NCI-H1048 (cell line): ENCODE data around the gene WRAP53.

Experiments
- DNase-seq: peaks from one replicate; lab custom pipeline; 2025; lab: John Stamatoyannopoulos, UW

WRAP53 gene

DNA sequence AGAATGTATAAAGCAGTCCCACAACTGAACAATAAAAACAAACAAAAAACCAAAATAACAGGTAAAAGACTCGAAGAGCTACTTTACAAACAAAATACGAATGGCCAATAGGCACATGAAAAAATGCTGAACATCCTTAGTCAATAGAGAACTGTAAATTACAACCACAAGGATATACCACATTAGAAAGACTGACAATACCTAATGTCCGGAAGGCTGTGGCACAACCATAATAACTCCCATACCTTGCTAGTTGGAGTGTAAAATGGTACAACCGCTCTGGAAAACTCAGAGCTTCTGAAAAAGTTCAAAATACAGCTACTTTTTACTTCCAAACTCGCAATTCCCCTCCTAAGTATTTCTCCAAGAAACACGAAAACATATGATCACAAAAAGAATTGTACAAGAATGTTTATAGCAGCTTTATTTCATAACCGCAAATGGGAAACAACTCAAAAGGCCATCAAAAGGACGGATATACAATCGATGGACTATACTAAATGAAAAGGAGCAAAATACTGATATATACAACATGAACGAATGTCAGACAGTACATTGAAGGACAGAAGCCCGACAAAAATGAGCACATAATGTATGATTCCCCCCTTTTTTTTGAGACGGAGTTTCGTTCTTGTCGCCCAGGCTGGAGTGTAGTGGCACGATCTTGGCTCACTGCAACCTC, 3.3 kb upstream of the WRAP53 start:
- DNase-seq: no peak

DNA sequence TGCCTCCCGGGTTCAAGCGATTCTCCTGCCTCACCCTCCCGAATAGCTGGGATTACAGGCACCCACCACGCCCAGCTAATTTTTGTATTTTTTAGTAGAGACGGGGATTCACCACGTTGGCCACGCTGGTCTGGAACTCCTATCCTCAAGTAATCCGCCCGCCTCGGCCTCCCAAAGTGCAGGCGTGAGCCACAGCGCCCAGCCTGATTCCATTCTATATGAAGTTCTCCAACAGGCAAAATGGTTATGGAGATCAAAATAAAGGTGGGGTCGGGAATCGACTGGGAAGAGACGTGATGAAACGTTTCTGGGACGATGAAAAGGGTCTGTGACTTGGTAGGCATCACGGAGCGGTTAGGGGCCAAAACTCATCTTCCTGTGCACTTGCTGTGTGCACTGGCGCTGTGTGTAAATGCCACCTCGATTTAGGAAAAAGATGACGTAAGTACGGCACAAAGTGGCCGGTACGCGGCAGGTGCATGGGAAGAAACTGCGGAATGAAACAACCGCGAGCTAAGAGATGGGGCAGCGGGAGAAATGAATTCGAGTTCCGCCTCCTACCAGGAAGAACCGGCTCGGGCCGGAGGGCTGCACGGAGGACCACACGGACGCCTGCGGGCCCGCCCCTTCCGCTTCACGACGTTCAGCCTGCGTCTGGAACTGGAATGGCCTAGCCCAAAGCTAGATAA, 2.6 kb upstream of the WRAP53 start:
- peak; percentile 85 for DNase-seq

DNA sequence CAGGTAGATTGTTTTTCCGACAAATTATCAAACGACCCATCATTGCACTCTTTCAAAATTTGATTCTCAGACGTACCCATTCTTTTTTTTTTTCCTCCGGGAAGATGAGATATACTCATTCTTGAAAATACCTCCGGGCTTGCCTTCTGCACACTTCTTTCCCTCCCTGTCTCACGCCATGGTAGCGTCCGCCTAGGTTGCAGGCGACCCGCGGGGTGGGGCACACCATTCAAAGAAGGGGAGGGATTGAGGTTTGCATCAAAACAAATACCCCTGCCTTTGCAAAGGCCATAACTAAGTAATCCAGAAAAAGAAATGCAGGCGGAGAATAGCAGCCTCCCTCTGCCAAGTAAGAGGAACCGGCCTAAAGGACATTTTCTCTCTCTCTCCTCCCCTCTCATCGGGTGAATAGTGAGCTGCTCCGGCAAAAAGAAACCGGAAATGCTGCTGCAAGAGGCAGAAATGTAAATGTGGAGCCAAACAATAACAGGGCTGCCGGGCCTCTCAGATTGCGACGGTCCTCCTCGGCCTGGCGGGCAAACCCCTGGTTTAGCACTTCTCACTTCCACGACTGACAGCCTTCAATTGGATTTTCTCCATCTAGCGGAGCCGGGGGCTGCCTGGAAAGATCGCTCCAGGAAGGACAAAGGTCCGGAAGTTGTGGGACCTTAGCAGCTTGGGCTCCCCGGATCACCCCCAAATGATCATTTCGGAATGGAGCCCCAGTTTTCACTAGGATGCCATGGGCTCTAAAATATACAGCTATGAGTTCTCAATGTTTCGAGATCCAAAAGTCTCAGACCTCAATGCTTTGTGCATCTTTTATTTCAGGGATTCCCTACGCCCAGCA, 1.8 kb upstream of the WRAP53 start:
- DNase-seq: peak; percentile 76

DNA sequence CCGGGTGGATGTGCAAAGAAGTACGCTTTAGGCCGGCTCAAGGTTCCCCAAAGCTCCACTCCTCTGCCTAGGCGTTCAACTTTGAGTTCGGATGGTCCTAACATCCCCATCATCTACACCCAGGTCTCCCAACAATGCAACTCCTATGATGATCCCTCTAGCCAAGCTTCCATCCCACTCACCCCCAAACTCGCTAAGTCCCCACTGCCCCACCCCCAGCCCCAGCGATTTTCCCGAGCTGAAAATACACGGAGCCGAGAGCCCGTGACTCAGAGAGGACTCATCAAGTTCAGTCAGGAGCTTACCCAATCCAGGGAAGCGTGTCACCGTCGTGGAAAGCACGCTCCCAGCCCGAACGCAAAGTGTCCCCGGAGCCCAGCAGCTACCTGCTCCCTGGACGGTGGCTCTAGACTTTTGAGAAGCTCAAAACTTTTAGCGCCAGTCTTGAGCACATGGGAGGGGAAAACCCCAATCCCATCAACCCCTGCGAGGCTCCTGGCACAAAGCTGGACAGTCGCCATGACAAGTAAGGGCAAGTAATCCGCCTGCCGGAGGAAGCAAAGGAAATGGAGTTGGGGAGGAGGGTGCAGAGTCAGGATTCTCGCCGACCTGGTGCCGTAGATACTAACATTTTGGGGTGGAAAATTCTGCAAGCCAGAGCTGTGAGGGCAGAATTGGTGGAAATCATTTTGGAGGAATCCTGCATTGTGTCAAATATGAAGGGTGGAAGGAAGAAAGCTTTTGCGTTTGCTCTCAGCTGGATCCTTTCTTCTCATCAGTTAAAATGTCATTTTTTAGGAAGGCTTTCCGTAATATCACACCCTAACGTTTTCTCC, 987 bp upstream of the WRAP53 start, which contains the start of gene TP53:
TSS of gene TP53 (minus strand) at position 419 of the 836 bp plus-strand sequence. CDS start 10,896 bp downstream, outside the sequence.
- DNase-seq: peak; percentile 79

DNA sequence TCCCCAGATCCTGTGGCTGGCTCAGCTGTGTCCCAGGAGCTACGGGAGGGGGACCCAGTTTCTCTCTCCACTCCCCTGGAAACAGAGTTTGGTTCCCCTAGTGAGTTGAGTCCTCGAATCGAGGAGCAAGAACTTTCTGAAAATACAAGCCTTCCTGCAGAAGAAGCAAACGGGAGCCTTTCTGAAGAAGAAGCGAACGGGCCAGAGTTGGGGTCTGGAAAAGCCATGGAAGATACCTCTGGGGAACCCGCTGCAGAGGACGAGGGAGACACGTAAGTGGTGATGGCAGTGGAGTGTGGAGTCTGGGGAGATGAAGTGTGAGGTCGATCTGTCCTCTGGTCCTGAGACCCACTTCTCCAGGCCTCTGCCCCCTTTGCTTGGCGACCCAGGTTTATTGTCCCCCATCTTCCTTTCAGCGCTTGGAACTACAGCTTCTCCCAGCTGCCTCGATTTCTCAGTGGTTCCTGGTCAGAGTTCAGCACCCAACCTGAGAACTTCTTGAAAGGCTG, 585 bp downstream of the WRAP53 start:
- DNase-seq: no peak

DNA sequence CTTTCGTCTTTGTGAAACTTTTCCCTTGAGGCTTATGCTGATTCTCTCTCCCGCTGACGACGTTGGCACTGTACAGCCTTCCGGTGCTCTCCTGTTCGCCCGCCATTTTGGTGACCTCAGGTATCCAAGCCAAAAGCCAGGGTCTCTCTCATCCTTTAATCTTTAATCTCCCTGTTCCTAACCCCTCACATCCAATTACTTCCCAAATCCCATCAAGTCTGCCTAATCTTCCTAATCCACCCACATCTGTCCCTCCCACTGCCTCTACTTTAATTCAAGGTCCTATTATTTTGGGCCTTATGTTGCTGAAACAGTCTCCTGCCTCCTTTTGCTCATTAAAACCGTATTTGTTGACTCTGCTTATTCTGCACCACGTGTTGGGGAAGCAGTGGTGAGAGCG, 7.3 kb downstream of the WRAP53 start:
- DNase-seq: no peak

DNA sequence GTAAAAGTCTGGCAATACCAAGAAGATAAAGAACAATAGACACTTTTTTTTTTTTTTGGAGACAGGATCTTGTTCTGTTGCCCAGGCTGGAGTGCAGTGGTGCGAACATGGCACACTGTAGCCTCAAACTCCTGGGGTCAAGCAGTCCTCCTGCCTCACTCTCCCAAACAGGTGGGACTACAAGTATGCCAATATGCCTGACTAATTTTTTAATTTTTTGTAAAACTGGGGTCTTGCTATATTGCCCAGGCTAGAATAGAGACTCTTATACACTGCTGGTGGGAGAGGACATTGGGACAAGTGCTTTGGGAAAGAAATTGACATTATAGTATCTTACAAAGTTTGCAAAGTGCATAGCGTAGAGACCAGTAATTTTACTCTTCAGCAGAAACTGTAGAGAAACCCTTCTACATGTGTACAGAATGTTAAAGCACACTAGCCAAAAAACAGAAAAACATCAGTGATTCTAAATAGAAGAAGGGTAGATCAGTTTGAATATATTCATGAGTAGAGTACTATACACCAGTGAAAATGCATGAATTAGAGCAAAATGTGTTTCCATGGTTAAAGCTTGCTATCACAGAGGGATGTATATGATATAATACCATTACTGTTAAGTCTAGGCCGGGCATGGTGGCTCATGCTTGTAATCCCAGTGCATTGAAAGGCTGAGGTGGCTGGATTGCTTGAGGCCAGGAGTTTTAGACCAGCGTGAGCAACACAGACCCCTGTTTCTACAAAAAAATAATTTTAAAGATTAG, 9.7 kb downstream of the WRAP53 start:
- no peak for DNase-seq

DNA sequence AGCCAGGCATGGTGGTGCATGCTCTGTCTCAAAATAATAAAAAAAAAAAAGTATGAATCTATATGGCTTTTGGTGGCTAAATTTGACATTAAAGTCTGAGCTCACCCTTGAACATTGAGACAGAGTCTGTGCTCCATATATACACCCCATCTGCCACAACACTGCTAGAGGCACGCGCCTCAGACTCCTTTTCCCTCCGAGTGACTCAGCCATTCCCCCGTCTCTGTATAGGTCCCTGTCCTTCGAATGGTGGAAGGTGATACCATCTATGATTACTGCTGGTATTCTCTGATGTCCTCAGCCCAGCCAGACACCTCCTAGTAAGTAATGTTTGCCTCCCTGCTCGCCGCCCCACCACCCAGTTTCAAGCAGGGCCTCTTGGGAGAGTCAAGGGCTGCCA, 12.2 kb downstream of the WRAP53 start:
- no peak for DNase-seq

DNA sequence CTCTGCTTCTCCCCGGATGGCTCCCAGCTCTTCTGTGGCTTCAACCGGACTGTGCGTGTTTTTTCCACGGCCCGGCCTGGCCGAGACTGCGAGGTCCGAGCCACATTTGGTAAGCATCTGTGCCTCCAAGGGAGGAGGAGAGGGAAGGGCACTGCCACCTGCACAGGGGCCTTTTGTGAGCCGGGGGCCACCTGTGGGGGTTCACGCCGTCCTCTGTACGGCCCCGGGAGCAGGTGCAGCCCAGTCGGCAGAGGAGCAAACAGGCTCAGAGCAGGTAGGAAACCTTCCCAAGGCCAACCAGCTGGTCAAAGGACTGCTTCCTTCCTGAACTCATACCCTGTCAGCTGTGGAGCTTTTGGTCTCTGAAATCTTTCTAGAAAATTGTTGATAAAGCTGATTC, 13.4 kb downstream of the WRAP53 start:
- no peak for DNase-seq

DNA sequence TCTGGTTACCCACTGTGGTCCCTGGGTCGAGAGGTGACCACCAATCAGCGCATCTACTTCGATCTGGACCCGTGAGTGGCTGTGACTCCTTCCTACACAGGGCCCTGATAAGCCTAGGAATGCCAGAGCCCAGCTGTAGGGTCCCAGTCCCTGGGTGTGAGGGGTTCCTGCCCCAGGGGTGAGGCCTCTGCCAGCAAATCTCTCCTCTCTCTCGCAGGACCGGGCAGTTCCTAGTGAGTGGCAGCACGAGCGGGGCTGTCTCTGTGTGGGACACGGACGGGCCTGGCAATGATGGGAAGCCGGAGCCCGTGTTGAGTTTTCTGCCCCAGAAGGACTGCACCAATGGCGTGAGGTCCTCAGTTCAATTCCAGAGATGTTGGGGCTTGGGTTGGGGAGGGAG, 14.5 kb downstream of the WRAP53 start:
- no peak for DNase-seq

DNA sequence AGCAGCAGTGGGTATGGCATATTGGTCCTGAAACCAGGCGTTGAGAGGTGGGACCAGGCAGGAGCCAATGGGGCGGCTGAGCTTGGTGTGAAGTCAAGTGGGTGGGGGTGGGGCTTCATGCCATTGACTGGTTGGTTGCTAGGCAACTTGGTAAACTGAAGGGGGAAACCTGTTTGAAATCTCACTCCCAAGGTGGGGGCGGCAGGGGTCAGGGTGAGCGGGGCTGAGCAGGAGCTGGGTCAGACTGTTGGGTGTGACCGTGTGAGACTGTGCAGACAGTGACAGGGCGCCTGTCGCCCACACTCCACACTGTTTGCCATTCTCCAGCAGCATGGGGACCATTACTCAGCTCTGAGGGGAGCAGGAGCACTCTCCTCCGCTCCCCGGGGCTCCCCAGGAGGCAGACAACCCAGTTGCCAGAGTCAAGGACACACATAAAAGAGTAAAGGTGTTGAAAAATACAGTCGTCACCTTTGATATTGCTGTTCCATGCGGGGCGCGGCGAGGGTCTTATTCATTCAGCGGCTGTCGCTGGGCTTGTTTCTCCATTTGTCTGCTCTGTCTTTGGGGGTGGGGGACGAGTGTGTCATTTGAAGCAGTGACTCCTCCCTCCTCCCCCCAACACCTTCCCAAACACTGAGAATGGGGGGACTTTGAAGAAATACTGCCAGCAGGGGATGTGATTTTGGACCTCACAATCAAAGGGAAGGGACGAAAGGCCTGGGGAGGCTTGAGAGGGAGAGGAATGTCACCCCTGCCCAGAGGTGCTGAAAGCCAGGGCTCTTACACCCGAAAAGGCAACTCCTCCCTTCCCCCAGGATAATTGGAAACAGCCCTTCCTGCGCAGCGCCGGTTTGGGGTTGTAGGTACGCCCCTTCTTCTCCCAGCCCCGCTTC, 15.6 kb downstream of the WRAP53 start:
- peak; percentile 46 for DNase-seq

DNA sequence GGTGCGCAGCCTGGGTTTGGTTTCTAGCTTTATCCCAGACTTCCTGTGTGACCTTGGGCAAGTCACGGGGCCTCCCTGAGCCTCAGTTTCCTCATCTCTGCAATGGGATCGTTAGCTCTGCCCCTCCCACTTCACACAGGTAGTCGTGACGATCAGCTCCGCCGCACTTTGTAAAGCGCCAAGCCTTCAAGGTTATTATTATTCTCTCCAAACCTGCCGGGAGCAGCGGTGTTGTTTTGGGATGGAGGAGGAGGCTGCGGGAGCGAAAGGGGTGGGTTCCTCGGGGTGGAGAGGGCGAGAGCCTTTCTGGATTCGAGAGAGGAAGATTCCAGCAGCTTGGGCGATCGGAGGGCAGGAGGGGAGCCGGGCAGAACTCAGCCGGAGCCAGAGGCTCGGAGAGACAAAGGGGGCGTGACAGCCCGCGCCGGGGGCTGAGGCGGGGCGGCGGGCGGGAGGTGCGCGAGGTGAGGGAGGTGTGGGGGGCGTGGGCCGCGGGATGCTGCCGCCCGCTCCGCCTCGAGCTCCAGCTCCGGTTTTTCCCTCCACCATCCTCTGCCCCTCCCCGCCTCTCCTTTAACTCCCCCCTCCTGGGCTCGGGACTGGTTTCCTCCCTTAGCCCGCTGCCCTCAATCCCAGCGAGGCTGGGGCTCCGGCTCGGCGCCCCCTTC, 16.5 kb downstream of the WRAP53 start, which contains the start of gene EFNB3:
TSS of gene EFNB3 (plus strand) at position 602 of the 668 bp plus-strand sequence. CDS start 397 bp downstream, outside the sequence.
- peak; percentile 49 for DNase-seq

DNA sequence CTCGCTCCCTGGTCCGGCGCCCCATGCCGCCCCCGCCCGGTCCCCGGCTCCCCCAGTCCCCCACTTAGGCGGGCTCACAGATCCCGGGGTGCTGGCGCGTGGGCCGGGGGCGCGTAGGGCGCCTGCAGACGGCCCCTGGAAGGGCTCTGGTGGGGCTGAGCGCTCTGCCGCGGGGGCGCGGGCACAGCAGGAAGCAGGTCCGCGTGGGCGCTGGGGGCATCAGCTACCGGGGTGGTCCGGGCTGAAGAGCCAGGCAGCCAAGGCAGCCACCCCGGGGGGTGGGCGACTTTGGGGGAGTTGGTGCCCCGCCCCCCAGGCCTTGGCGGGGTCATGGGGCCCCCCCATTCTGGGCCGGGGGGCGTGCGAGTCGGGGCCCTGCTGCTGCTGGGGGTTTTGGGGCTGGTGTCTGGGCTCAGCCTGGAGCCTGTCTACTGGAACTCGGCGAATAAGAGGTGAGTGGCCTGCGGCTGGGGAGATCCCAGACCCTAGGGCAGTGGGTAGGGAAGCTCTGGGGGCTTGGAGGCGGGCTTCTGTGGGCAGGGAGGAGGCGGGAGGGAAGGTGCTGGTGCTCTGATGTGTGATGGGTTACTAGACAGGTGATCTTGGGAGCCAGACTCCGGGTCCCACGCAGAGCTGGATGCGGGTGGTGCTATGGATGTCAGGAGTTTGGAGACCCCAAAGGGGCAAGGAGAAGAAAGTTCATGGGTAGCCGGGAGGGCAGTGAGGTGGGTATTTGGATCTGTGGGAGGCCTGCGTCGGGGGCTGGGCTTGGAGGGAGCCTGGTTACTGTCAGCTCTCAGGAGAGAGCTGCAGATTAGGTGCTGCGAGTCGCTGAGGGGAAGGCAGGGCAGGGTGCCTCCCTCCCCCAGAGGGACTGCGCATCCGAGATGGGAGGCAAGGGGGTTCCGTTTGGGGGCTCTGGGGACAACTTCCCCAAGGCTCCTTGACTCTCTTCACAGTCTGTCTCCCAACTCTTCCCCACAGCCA, 17.3 kb downstream of the WRAP53 start:
- DNase-seq: no peak

DNA sequence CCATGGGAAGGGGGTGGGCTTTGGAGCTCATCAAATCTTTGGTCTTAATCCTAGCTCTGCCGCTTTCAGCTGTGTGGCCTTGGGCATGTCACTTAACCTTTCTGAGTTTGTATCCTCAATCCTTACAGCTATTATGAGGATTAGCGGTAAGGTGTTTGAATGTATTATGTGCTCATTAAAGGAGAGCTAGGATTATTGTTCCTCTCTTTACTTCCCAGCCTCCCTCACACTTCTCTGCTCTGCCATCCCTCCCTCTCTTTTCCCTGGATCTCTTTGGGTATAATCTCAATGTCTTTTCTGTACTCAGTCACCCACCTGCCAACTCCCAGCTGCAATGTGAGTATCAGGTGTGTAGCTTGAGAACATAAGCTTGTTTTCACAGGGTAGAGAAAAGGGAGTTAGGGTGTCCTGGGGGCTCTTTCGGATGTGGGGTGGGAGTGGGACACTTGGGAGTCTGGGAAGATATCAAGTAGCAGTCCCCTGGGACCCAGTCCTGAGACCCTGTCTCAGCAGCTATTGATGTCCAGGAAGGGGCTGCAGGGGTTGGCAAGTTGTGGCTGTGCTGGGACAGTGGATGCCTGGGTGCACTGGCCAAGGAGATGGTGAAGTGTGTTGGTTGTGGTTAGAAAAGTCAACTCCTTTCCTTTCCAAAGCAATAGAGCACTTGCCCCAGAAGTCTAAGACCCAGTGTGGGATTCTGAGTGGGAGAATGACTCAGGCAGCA, 18.5 kb downstream of the WRAP53 start:
- no peak for DNase-seq

DNA sequence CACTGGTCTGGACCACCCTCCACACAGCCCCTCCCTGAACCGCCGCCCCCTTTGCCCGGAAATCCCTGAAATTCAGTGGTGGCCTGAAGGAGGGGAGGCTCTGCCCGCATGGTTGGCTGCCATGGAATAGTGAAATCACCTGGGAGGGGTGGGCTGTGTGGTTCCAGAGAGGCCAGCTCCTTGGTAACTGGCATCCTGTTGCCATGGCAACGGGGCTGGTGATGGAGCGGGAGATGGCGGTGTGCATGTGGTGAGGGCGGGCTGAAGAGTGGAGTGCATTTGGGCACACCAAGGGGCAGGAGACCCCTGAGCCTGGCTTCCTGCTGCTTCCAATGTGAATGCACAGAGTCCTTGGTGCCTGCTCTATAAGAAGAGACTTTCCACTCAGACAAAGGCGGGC, 19.2 kb downstream of the WRAP53 start:
- no peak for DNase-seq

DNA sequence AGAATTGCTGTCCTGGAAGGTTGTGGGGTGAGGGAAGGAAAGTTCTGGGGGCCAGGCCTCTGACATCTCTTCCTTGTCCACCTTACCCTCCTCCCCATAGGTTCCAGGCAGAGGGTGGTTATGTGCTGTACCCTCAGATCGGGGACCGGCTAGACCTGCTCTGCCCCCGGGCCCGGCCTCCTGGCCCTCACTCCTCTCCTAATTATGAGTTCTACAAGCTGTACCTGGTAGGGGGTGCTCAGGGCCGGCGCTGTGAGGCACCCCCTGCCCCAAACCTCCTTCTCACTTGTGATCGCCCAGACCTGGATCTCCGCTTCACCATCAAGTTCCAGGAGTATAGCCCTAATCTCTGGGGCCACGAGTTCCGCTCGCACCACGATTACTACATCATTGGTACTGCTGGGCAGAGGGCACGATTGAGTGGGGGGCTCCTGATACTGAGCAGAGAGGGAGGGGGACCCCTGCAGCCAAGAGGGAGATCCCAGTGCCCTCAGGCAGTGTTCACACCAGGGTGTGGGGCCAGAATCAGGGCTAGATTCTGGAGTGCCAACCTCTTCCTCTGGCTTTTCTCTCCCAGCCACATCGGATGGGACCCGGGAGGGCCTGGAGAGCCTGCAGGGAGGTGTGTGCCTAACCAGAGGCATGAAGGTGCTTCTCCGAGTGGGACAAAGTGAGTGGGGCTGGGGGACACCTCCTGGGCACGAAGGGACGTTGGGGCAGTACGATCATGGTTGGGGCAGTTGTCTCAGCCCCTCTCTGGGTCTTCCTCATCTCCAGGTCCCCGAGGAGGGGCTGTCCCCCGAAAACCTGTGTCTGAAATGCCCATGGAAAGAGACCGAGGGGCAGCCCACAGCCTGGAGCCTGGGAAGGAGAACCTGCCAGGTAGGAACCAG, 19.8 kb downstream of the WRAP53 start:
- DNase-seq: no peak
